Activated T-cell treated with anti-CD3 and anti-CD28 coated beads, Interleukin-2, amount 50 U/mL, for 4 hours (primary cell): ENCODE data around the gene PPP1R12B. TPM values are rescaled to one million over a fixed set of nuclear protein-coding genes. Genes with fewer than 3 reads are reported as not detected.
"Not testable (repeated sequence)": the region's sequence is repeated elsewhere in the genome, so short reads cannot be mapped to it uniquely, and the experiment has no call there.

Experiments
- ATAC-seq, 2 donors: fragments of 200-7000 bp; cut with Tn5 transposase; one replicate each; pipeline ENCODE4 v1.10.0; 2021
- DNase-seq: peaks from one replicate; pipeline ENCODE4 v3.0.0-alpha.2; 2020
- H3K27me3 Mint-ChIP-seq: one replicate; pipeline ENCODE4 v1.8.0; 2021; ENCODE audit warnings: low read depth, mixed read lengths
- H3K36me3 Mint-ChIP-seq: one replicate; pipeline ENCODE4 v1.8.0; 2022; ENCODE audit warnings: mixed read lengths; ENCODE audit not compliant: insufficient read depth
- H3K4me1 Mint-ChIP-seq: one replicate; pipeline ENCODE4 v1.8.0; 2021; ENCODE audit warnings: low read depth, mixed read lengths
- H3K4me3 Mint-ChIP-seq: one replicate; pipeline ENCODE4 v1.8.0; 2021; ENCODE audit warnings: mild to moderate bottlenecking, moderate library complexity, mixed read lengths
- H3K9me3 Mint-ChIP-seq: one replicate; pipeline ENCODE4 v1.8.0; 2021; ENCODE audit warnings: mixed read lengths
- total RNA-seq, 3 donors: library from RNA; stranded (reverse); gene quantifications; one replicate each; pipeline ENCODE4 v1.2.1, GENCODE V29; 2021

PPP1R12B gene
- total RNA-seq, 3 donors from 2014 or later: 4.7 to 8.1 (median 5.4) TPM

DNA sequence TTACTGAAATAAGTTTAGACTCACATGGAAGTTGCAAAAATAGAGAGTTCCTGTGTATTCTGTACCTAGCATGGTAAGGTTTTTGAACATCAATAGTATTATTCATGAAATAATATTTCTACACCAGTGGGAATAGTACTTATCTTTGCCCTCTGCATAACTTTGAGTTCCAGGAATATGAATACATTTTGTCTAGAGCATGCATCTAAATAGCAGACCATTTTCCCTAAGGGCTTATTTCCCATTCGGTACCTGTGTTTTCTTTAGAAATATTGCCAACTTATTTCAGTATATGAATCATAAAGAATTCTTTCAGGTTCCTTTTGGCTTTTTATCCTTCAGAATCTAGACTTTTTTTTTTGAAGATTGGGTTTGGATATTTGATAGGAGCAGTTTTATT, 81.6 kb downstream of the PPP1R12B start:
- H3K4me1 Mint-ChIP-seq, ATAC-seq, H3K9me3 Mint-ChIP-seq, H3K4me3 Mint-ChIP-seq, DNase-seq, H3K27me3 Mint-ChIP-seq: not testable (repeated sequence)
- peaks cover 29% of the 10 kb centered on the region for H3K36me3 Mint-ChIP-seq

GRCh38 chr1:202432338-202432737, 83.8 kb downstream of the PPP1R12B start:
- H3K4me3 Mint-ChIP-seq, H3K27me3 Mint-ChIP-seq, H3K4me1 Mint-ChIP-seq, ATAC-seq, H3K9me3 Mint-ChIP-seq, DNase-seq: not testable (repeated sequence)
- H3K36me3 Mint-ChIP-seq: peaks cover 25% of the 10 kb centered on the region

- Mint-ChIP-seq H3K4me3 (no peak overlapping the region), H3K4me1 (no peaks in the 10 kb centered on the region), H3K27me3 (no peaks in the 10 kb centered on the region), H3K36me3 (peaks cover 27% of the 10 kb centered on the region), H3K9me3 (no peaks in the 10 kb centered on the region)
- no peak for DNase-seq
- ATAC-seq: no peak
Observed at GRCh38 chr1:202433155-202434043, 84.9 kb downstream of the PPP1R12B start.

GRCh38 chr1:202434059-202434458, 85.6 kb downstream of the PPP1R12B start:
- no peak overlapping the region for H3K4me3 Mint-ChIP-seq
- H3K36me3 Mint-ChIP-seq: peaks cover 27% of the 10 kb centered on the region
- DNase-seq: no peak
- H3K27me3 Mint-ChIP-seq: no peaks in the 10 kb centered on the region
- ATAC-seq: no peak
- no peaks in the 10 kb centered on the region for H3K9me3 Mint-ChIP-seq
- no peaks in the 10 kb centered on the region for H3K4me1 Mint-ChIP-seq

DNA sequence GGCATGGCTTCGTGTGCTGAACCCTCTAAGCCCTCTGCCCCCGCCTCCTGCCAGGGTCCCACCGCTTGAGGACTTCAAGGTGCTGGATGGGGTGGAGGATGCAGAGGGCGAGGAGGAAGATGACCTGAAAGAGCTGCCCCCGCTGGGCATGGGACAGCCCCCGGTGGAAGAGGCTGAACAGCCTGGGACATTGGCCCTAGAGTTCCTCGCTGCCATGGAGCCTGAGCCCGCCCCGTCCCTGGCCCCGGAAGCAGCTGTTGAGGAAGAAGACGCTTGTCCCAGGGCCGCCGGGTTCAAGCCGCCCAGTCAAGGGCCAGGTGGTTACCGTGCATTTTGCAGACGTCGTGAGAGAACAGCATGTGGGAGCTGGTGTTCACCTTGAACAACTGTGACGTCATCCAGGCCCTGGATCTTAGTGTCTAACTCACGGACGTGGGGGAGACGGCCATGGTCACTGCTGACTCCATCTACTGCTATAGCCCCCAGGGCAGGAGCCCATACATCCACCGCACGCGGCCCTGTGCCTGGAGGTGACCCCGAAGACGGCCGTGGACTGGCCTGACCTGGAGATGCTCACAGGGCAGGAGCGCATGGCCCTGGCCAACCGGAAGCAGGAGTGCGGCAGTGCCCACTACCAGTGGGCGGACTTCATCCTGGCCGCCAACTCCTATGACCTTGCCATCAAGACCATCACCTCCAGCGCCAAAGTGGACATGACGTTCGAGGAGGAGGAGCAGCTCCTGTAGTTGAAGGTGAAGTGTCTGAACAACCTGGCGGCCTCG, 90.1 kb downstream of the PPP1R12B start:
- ATAC-seq: no peak
- no peaks in the 10 kb centered on the region for H3K4me1 Mint-ChIP-seq

DNA sequence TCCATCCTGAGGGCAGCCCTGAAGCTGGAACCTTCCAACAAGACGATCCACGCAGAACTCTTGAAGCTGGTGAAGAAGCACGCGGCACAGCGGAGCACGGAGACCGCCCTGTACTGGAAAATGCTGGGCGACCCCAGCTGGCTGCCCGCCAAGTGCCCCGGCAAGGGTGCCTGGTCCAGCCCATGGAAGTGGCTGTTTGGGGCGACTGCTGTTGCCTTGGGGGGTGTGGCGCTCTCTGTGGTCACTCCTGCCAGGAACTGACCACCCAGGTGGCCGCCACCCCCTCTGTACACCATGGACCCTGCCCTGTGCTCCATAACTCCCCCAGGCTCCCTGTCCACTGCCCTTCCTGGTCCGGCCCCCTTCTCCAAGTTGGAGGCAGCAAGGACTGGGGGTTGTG, 90.8 kb downstream of the PPP1R12B start:
- DNase-seq (no peak), ATAC-seq (no peak)
- Mint-ChIP-seq H3K4me3 (no peak overlapping the region), H3K36me3 (peaks cover 33% of the 10 kb centered on the region), H3K27me3 (no peaks in the 10 kb centered on the region), H3K9me3 (no peaks in the 10 kb centered on the region), H3K4me1 (no peaks in the 10 kb centered on the region)

More for the DNA sequence above, 90.1 kb downstream of the PPP1R12B start:
- Mint-ChIP-seq H3K36me3 (peaks cover 35% of the 10 kb centered on the region), H3K4me3 (no peak overlapping the region), H3K27me3 (no peaks in the 10 kb centered on the region), H3K9me3 (no peaks in the 10 kb centered on the region)
- no peak for DNase-seq

DNA sequence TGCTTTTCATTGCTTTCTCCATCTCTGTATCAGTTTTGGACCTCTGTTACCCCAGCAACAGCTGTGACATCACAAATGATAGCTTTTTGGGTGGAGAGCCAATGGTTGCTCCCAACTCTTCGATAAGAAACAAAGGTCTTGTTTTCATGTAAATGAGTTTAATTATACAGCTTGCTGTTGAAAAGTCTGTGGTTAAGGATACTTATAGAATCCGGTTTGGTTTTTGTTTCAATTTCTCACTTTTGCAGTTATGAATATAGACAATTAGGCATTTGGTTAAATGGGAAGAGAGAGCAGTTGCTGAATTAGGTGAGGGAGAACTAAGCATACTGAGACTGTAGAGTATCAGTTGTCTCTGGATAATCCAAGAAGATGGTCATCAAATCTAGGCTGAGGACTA, 99.6 kb downstream of the PPP1R12B start:
- H3K27me3 Mint-ChIP-seq, DNase-seq, H3K9me3 Mint-ChIP-seq, H3K4me3 Mint-ChIP-seq, ATAC-seq, H3K4me1 Mint-ChIP-seq: not testable (repeated sequence)
- H3K36me3 Mint-ChIP-seq: peaks cover 35% of the 10 kb centered on the region

DNA sequence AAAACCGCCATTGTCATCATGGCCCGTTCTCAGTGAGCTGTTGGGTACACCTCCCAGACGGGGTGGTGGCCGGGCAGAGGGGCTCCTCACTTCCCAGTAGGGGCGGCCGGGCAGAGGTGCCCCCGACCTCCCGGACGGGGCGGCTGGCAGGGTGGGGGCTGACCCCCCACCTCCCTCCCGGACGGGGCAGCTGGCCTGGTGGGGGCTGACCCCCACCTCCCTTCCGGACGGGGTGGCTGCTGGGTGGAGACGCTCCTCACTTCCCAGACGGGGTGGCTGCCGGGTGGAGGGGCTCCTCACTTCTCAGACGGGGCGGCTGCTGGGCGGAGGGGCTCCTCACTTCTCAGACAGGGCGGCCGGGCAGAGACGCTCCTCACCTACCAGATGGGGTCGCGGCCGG, 103.1 kb downstream of the PPP1R12B start:
- not testable (repeated sequence) for DNase-seq, H3K27me3 Mint-ChIP-seq, ATAC-seq, H3K9me3 Mint-ChIP-seq, H3K4me1 Mint-ChIP-seq, H3K4me3 Mint-ChIP-seq
- peaks cover 38% of the 10 kb centered on the region for H3K36me3 Mint-ChIP-seq

- H3K9me3 Mint-ChIP-seq: no peaks in the 10 kb centered on the region
- peaks cover 3% of the 10 kb centered on the region for H3K4me1 Mint-ChIP-seq
- no peak overlapping the region for H3K4me3 Mint-ChIP-seq
- H3K27me3 Mint-ChIP-seq: no peaks in the 10 kb centered on the region
- peaks cover 37% of the 10 kb centered on the region for H3K36me3 Mint-ChIP-seq
- ATAC-seq (no peak), DNase-seq (no peak)
Observed at GRCh38 chr1:202452508-202452907, 104.0 kb downstream of the PPP1R12B start.

- peaks cover 21% of the 10 kb centered on the region for H3K36me3 Mint-ChIP-seq
- H3K27me3 Mint-ChIP-seq, DNase-seq, H3K4me3 Mint-ChIP-seq, H3K4me1 Mint-ChIP-seq, H3K9me3 Mint-ChIP-seq: not testable (repeated sequence)
- peak in 1 of 2 donors; percentile 27 for ATAC-seq
Observed at GRCh38 chr1:202456372-202457169, 108.1 kb downstream of the PPP1R12B start.

DNA sequence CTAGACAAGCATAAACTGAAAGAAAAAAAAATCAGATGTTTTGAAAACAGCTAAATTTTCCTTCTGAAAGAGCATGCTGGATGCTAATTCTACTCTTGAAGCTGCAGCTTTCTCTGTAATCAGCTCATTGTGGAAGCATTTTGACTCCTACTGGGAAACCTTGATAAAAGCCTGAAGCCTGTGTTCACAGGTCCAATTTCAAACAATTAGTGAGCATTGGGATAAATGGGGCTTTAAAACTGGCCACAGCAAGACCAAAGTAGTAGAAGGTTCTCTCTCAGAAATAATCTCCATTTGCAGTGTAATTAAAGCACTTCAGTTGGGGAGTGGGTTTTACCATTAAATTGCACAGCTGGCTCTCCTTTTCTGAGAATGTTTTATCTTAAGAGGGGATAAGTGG, 110.2 kb downstream of the PPP1R12B start:
- H3K27me3 Mint-ChIP-seq, ATAC-seq, H3K4me3 Mint-ChIP-seq, H3K4me1 Mint-ChIP-seq, H3K9me3 Mint-ChIP-seq, DNase-seq: not testable (repeated sequence)
- H3K36me3 Mint-ChIP-seq: peaks cover 12% of the 10 kb centered on the region

DNA sequence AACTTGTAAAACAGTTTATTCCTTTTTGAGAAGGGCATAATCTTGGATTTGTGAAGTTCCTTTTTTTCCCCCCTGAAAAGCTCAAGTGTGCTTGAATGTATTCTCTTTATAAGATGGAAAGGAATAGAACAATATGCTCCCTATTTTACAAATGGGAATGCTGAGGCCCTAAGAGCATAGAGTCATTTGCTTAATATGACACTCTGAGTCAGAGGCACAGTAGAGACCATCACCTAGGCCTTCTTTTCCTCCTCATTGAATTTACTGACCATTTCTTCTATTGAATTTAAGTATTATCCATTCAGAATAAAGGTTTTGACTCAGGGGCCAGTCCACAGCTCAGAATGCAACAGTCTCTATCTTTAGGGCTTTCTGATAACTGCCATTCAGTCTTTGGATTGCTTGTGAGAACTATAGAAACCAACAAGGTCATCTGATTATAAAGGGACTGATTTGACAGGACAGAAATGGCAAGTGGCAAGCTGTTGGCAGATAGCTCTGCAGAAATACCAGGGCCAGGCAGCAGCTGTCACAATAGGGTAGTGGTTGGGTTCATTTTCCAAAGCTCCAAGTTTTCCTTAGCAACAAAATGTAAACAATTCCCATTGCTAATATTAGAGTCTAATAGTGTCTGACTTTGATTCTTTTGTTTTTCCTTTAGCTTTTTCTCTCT, 111.1 kb downstream of the PPP1R12B start:
- not testable (repeated sequence) for H3K27me3 Mint-ChIP-seq, H3K4me3 Mint-ChIP-seq, H3K9me3 Mint-ChIP-seq, H3K4me1 Mint-ChIP-seq, ATAC-seq, DNase-seq
- peaks cover 10% of the 10 kb centered on the region for H3K36me3 Mint-ChIP-seq

DNA sequence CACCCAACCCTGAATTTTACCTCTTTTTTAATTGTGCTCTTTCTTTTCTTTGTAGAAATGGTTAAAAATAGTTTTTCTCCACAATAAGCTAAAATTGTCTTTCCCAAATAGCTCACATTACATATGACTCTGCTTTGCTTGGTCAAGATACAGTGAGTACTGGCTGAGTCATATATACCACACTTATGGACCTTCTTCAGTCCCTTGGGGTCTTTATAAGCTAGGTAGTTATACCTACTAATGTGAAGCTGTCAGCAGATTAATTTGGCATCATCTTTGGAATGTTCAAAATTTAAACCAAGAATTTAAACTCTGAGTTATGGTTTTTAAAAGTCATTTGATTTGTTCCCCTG, 111.6 kb downstream of the PPP1R12B start:
- not testable (repeated sequence) for H3K27me3 Mint-ChIP-seq, H3K4me1 Mint-ChIP-seq, H3K9me3 Mint-ChIP-seq, H3K4me3 Mint-ChIP-seq, H3K36me3 Mint-ChIP-seq, ATAC-seq, DNase-seq
